Ishikawa (cell line): Measurements from ENCODE around the gene TSPAN4.
A peak's percentile ranks its signal among the peaks of the same experiment; 100 is the strongest.

Source experiments
- CEBPB ChIP-seq: IDR thresholded peaks from 2 replicates; pipeline ENCODE4 v1.6.1; 2012
- CREB1 ChIP-seq: IDR thresholded peaks from 2 replicates; pipeline ENCODE4 v1.6.1; 2012; ENCODE audit warnings: low read depth
- EGR1 ChIP-seq: IDR thresholded peaks from 2 replicates; pipeline ENCODE4 v1.6.1; 2012
- EP300 ChIP-seq: IDR thresholded peaks from 2 replicates; pipeline ENCODE4 v1.6.1; 2012; ENCODE audit warnings: borderline replicate concordance
- FOXM1 ChIP-seq: IDR thresholded peaks from 2 replicates; pipeline ENCODE4 v1.6.1; 2012; ENCODE audit warnings: low read depth, borderline replicate concordance
- MAX ChIP-seq: IDR thresholded peaks from 2 replicates; pipeline ENCODE4 v1.6.1; 2012
- NFIC ChIP-seq: IDR thresholded peaks from 2 replicates; pipeline ENCODE4 v1.6.1; 2012
- RAD21 ChIP-seq: IDR thresholded peaks from 2 replicates; pipeline ENCODE4 v1.6.1; 2012; ENCODE audit warnings: low read depth
- REST ChIP-seq: IDR thresholded peaks from 2 replicates; pipeline ENCODE4 v1.6.1; 2012; ENCODE audit warnings: low read depth, mild to moderate bottlenecking
- TAF1 ChIP-seq: IDR thresholded peaks from 2 replicates; pipeline ENCODE4 v1.6.1; 2012; ENCODE audit warnings: low read depth, mild to moderate bottlenecking
- TCF12 ChIP-seq: IDR thresholded peaks from 2 replicates; pipeline ENCODE4 v1.6.1; 2012; ENCODE audit warnings: low read depth
- TEAD4 ChIP-seq: IDR thresholded peaks from 2 replicates; pipeline ENCODE4 v1.6.1; 2012
- USF1 ChIP-seq: IDR thresholded peaks from 2 replicates; pipeline ENCODE4 v1.6.1; 2012
- YY1 ChIP-seq: IDR thresholded peaks from 2 replicates; pipeline ENCODE4 v1.6.1; 2012; ENCODE audit warnings: low read depth
- ZBTB7A ChIP-seq: IDR thresholded peaks from 2 replicates; pipeline ENCODE4 v1.6.1; 2012; ENCODE audit warnings: low read depth

The TSPAN4 gene

GRCh38 chr11:855330-855674 lies 12.7 kb downstream of the TSPAN4 start:
- TF ChIP-seq CEBPB (no peak), EP300 (no peak), FOXM1 (no peak), TEAD4 (no peak), RAD21 (no peak), ZBTB7A (no peak), NFIC (no peak), TAF1 (no peak)

GRCh38 chr11:855796-856195 lies 13.1 kb downstream of the TSPAN4 start:
- no peak for TF ChIP-seq CEBPB
- TF ChIP-seq TEAD4: no peak
- TF ChIP-seq FOXM1: no peak
- TF ChIP-seq EGR1: no peak
- no peak for TF ChIP-seq TAF1
- no peak for TF ChIP-seq CREB1
- TF ChIP-seq USF1: no peak
- no peak for TF ChIP-seq NFIC
- TF ChIP-seq REST: no peak
- TF ChIP-seq YY1: no peak

- TF ChIP-seq RAD21 (no peak), TAF1 (no peak), NFIC (no peak), CEBPB (no peak), YY1 (no peak), CREB1 (no peak), USF1 (no peak), TCF12 (no peak), EP300 (no peak), FOXM1 (no peak), EGR1 (no peak), ZBTB7A (no peak), MAX (no peak), REST (no peak), TEAD4 (no peak)
Observed at GRCh38 chr11:856397-856796, 13.7 kb downstream of the TSPAN4 start.

- TF ChIP-seq REST: peak; percentile 42; the same call in 1 of the 2 replicates
- no peak for TF ChIP-seq TAF1
Observed at GRCh38 chr11:858053-858761, 15.6 kb downstream of the TSPAN4 start.

GRCh38 chr11:858762-859339 lies 16.2 kb downstream of the TSPAN4 start:
- TF ChIP-seq RAD21 (no peak), TAF1 (no peak), EGR1 (no peak), CEBPB (no peak), CREB1 (no peak), FOXM1 (no peak), TCF12 (no peak), EP300 (no peak), USF1 (no peak), YY1 (no peak), REST (no peak), NFIC (no peak), TEAD4 (no peak), ZBTB7A (no peak), MAX (no peak)
